ENCODE data around the gene DSCAM. TPM values are rescaled to one million over a fixed set of nuclear protein-coding genes. Genes with fewer than 3 reads are reported as not detected.

The DSCAM gene
- total RNA-seq, 3 donors from 2014 or later (not counting 1 experiment from before 2014, with no cell fraction given), result not detected

DNA sequence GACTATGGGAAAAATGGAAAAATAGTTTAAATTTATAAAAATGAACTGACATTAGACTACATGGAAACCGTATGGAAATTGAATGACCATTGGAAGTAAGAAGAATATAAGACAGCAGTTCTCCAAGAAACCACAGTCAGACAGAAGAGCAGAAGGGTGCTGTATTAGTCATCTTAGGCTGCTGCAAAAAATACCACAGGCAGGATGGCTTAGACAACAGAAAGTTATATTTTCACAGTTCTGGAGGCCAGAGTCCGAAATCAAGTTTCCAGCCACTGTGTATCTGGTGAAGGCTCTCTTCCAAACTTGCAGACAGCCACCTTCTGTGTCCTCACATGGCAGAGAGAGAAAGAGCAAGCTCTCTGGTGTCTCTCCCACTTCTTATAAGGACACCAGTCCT, 175.2 kb downstream of the DSCAM start:
- Mint-ChIP-seq H3K9me3 (peaks cover 2% of the 10 kb centered on the region in 2 donors), H3K27ac (no peak overlapping the region), H3K36me3 (no peaks in the 10 kb centered on the region), H3K4me3 (no peak overlapping the region), H3K4me1 (no peaks in the 10 kb centered on the region), H3K27me3 (ENCODE audit: low read depth in 2 of 2) (no peaks in the 10 kb centered on the region)
- ATAC-seq, result no peak
- no peaks in the 10 kb centered on the region for H3K9me3 ChIP-seq (ENCODE audit: control insufficient read depth, insufficient read depth, low read length)
- no peaks in the 10 kb centered on the region for H3K4me1 ChIP-seq (ENCODE audit: control insufficient read depth, insufficient read depth, low read length)
- H3K36me3 ChIP-seq (ENCODE audit: control insufficient read depth, insufficient read depth, low read length), result no peaks in the 10 kb centered on the region
- no peak overlapping the region for H3K4me3 ChIP-seq (ENCODE audit: low read length)
- intact Hi-C loops (cut with micrococcal nuclease), result no loop called here
- DNase-seq, result no peak
- no peaks in the 10 kb centered on the region for H3K27me3 ChIP-seq (ENCODE audit: control insufficient read depth, insufficient read depth, low read length)
- H3K27ac ChIP-seq (ENCODE audit: low read length), result no peak overlapping the region
- no peak for TF ChIP-seq CTCF (IDR thresholded peaks at IDR 0.05)
- 69% methylated on average over 2 of the region's 2 CpGs for WGBS (ENCODE audit: insufficient coverage)

DNA sequence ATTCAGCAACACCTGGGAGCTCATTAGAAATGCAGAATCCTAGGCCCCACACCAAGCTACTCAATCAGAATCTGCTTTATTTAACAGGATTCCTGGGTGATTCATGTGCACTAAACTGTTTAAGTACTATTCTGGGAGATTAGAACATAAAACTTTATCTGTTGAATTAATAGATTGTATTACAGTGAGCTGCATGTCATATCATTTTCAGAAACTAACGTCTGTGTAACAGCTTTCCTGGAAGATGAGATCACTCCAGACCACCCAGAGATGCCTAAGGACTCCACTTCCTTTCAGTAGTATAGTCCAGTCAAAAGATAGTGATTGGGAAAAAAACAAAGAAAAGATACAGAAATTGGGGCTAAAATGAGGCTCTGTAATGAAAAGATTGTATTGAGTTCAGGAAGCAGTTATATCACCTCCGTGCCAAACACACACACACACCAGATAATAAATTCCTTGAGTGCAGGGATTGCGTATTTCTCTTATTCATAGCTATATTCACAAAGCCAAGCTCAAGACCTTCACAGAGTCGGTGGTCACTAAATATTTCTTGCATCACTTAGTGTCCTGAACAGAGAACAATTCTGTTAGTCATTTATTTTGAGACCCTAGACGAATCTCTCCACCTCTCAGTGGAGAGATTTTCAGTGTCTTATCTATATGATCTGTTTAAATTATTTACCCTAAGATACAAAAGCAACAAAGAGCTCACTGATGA, 178.2 kb downstream of the DSCAM start:
- no peak for TF ChIP-seq CTCF (IDR thresholded peaks at IDR 0.05)
- WGBS (ENCODE audit: insufficient coverage), result 74% methylated on average over 3 of the region's 5 CpGs
- no peaks in the 10 kb centered on the region for H3K27me3 Mint-ChIP-seq (ENCODE audit: low read depth in 2 of 2)
- no peak for DNase-seq
- Histone ChIP-seq H3K27ac (ENCODE audit: low read length) (no peak overlapping the region), H3K4me3 (ENCODE audit: low read length) (no peak overlapping the region), H3K27me3 (ENCODE audit: control insufficient read depth, insufficient read depth, low read length) (no peaks in the 10 kb centered on the region), H3K9me3 (ENCODE audit: control insufficient read depth, insufficient read depth, low read length) (no peaks in the 10 kb centered on the region), H3K36me3 (ENCODE audit: control insufficient read depth, insufficient read depth, low read length) (no peaks in the 10 kb centered on the region), H3K4me1 (ENCODE audit: control insufficient read depth, insufficient read depth, low read length) (no peaks in the 10 kb centered on the region)
- no peak overlapping the region for H3K4me3 Mint-ChIP-seq
- ATAC-seq, result no peak
- no peaks in the 10 kb centered on the region for H3K36me3 Mint-ChIP-seq
- H3K27ac Mint-ChIP-seq, result no peak overlapping the region
- no peaks in the 10 kb centered on the region for H3K4me1 Mint-ChIP-seq
- intact Hi-C loops (cut with micrococcal nuclease), result no loop called here
- H3K9me3 Mint-ChIP-seq, result no peaks in the 10 kb centered on the region

DNA sequence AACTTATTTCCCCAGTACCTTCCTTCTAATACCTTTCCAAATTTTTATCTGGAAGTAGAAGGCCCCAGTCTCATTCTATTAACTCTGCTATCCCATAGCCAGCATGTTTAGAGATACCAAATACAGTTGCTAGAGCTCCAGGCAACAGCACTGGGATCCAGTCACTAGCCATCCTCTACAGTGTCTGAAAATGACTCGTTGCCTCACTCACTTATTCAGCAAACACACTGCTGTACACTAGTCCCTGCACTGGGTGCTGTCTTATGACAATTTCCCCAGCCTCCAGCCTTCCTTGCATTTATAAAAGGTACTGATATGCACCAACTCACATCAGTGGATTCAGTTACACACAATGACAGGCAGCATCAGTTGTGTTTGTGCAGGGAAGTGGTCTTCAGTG, 179.0 kb downstream of the DSCAM start:
- no peak overlapping the region for H3K4me3 ChIP-seq (ENCODE audit: low read length)
- DNase-seq, result no peak
- no peaks in the 10 kb centered on the region for H3K9me3 ChIP-seq (ENCODE audit: control insufficient read depth, insufficient read depth, low read length)
- no peaks in the 10 kb centered on the region for H3K36me3 Mint-ChIP-seq
- H3K4me1 ChIP-seq (ENCODE audit: control insufficient read depth, insufficient read depth, low read length), result no peaks in the 10 kb centered on the region
- TF ChIP-seq CTCF (IDR thresholded peaks at IDR 0.05), result no peak
- intact Hi-C loops (cut with micrococcal nuclease), result no loop called here
- H3K4me3 Mint-ChIP-seq, result no peak overlapping the region
- no peaks in the 10 kb centered on the region for H3K36me3 ChIP-seq (ENCODE audit: control insufficient read depth, insufficient read depth, low read length)
- H3K27me3 Mint-ChIP-seq (ENCODE audit: low read depth in 2 of 2), result no peaks in the 10 kb centered on the region
- H3K27me3 ChIP-seq (ENCODE audit: control insufficient read depth, insufficient read depth, low read length), result no peaks in the 10 kb centered on the region
- H3K9me3 Mint-ChIP-seq, result peaks cover 0 to 1% of the 10 kb centered on the region in 2 donors
- H3K4me1 Mint-ChIP-seq, result no peaks in the 10 kb centered on the region
- H3K27ac Mint-ChIP-seq, result no peak overlapping the region
- ATAC-seq, result no peak
- no peak overlapping the region for H3K27ac ChIP-seq (ENCODE audit: low read length)
- 71% methylated on average over 1 of the region's 1 CpG for WGBS (ENCODE audit: insufficient coverage)

- intact Hi-C loops (cut with micrococcal nuclease), result no loop called here
- Mint-ChIP-seq H3K4me1 (no peaks in the 10 kb centered on the region), H3K27ac (no peak overlapping the region), H3K36me3 (no peaks in the 10 kb centered on the region), H3K4me3 (no peak overlapping the region), H3K9me3 (peaks cover 0 to 9% of the 10 kb centered on the region in 2 donors), H3K27me3 (ENCODE audit: low read depth in 2 of 2) (no peaks in the 10 kb centered on the region)
- ATAC-seq, result peak in 1 of 3 donors; percentile 30
- Histone ChIP-seq H3K4me3 (ENCODE audit: low read length) (no peak overlapping the region), H3K27ac (ENCODE audit: low read length) (no peak overlapping the region), H3K9me3 (ENCODE audit: control insufficient read depth, insufficient read depth, low read length) (no peaks in the 10 kb centered on the region), H3K27me3 (ENCODE audit: control insufficient read depth, insufficient read depth, low read length) (no peaks in the 10 kb centered on the region), H3K36me3 (ENCODE audit: control insufficient read depth, insufficient read depth, low read length) (no peaks in the 10 kb centered on the region), H3K4me1 (ENCODE audit: control insufficient read depth, insufficient read depth, low read length) (no peaks in the 10 kb centered on the region)
- 65% methylated on average over 2 of the region's 2 CpGs for WGBS (ENCODE audit: insufficient coverage)
- TF ChIP-seq CTCF (IDR thresholded peaks at IDR 0.05), result no peak
- DNase-seq, result no peak
Measured at GRCh38 chr21:40662889-40663288, 184.1 kb downstream of the DSCAM start.

Data from natural killer cell (primary cell).